HepG2 (cell line): ENCODE measurements around the gene WNK1. TPM values are rescaled to one million over a fixed set of nuclear protein-coding genes. Genes with fewer than 3 reads are reported as not detected.

Experiments
- CHD2 ChIP-seq: IDR thresholded peaks from 2 replicates; pipeline ENCODE4 v1.6.1; 2011; ENCODE audit warnings: low read depth, low read length, improper control_type of control experiment
- EED ChIP-seq: sonication (generic); formaldehyde crosslinking; IDR thresholded peaks from 2 replicates; pipeline ENCODE4 v1.5.0; 2020; ENCODE audit warnings: mild to moderate bottlenecking, missing genetic modification reagents
- FOSL2 ChIP-seq: sonication (generic); formaldehyde crosslinking; IDR thresholded peaks from 2 replicates; pipeline ENCODE4 v1.4.0; 2020; ENCODE audit warnings: missing genetic modification reagents
- FOXK1 ChIP-seq: sonication (generic); formaldehyde crosslinking; IDR thresholded peaks from 2 replicates; pipeline ENCODE4 v1.4.0; 2020; ENCODE audit warnings: low read depth, missing genetic modification reagents, borderline replicate concordance
- KAT8 ChIP-seq: IDR thresholded peaks from 2 replicates; pipeline ENCODE4 v1.6.1; 2016; ENCODE audit warnings: missing genetic modification reagents, missing compliant biosample characterization
- KLF16 ChIP-seq, 2 experiments: sonication (generic) in 1 of 2; formaldehyde crosslinking in 1 of 2; IDR thresholded peaks; 2 replicates each; pipeline versions ENCODE4 v1.6.1 to v1.8.0; 2016 to 2023; ENCODE audit warnings: missing genetic modification reagents in 2 of 2, missing compliant biosample characterization in 1 of 2
- MAFK ChIP-seq, 2 experiments: IDR thresholded peaks in 1 of 2; conservative IDR thresholded peaks in 1 of 2; 2 replicates each; pipeline ENCODE4 v1.6.1; 2011; ENCODE audit warnings: improper control_type of control experiment in 2 of 2, low read length in 2 of 2
- POLR2AphosphoS5 ChIP-seq: IDR thresholded peaks from 2 replicates; pipeline ENCODE4 v1.6.1; 2012; ENCODE audit warnings: low read depth, low read length
- SNAPC2 ChIP-seq: sonication (generic); formaldehyde crosslinking; IDR thresholded peaks from 2 replicates; pipeline ENCODE4 v1.8.1; 2022; ENCODE audit warnings: mild to moderate bottlenecking, missing genetic modification reagents
- TBP ChIP-seq: sonication (generic); formaldehyde crosslinking; IDR thresholded peaks from 2 replicates; pipeline ENCODE4 v1.5.0; 2020; ENCODE audit warnings: missing genetic modification reagents
- TGIF2 ChIP-seq: IDR thresholded peaks from 2 replicates; pipeline ENCODE4 v1.6.1; 2016; ENCODE audit warnings: control low read depth, missing compliant biosample characterization
- ZNF678 ChIP-seq: sonication (generic); formaldehyde crosslinking; IDR thresholded peaks from 2 replicates; pipeline ENCODE4 v1.4.0; 2020; ENCODE audit warnings: mild to moderate bottlenecking, missing genetic modification reagents
- polyA plus RNA-seq, 8 experiments: library from polyadenylated mRNA; depleted of rRNA in 3 of 8; stranded (reverse) in 7 of 8; unstranded in 1 of 8; fragments of >200 nt; fragmentation: Illumina TruSeq in 4 of 8; extraction: Trizol in 4 of 8; gene quantifications; 2 replicates each; pipeline versions ENCODE4 v1.2.1 to v1.2.3, GENCODE V29; 2011 to 2016; ENCODE audit warnings: low read depth in 4 of 8, missing spikeins in 1 of 8, mixed read lengths in 1 of 8; ENCODE audit not compliant: insufficient read depth in 1 of 8
- total RNA-seq, 5 experiments: library from RNA; depleted of rRNA; stranded (reverse); fragments of >200 nt; fragmentation: Illumina TruSeq; extraction: Trizol; gene quantifications; 2 replicates each; pipeline ENCODE4 v1.2.3, GENCODE V29; 2016; ENCODE audit warnings: low read depth in 1 of 5
- TF ChIP-seq, protein P1 (sequence below): sonication (generic); formaldehyde crosslinking; IDR thresholded peaks from 2 replicates; pipeline ENCODE4 v1.8.0; 2022; ENCODE audit warnings: mild to moderate bottlenecking, missing genetic modification reagents; ENCODE audit not compliant: insufficient replicate concordance
- TF ChIP-seq, protein P2 (sequence below): IDR thresholded peaks from 2 replicates; pipeline ENCODE4 v1.6.1; 2016; ENCODE audit warnings: missing compliant biosample characterization, missing genetic modification reagents, borderline replicate concordance
- TF ChIP-seq, protein P3 (sequence below): sonication (generic); formaldehyde crosslinking; IDR thresholded peaks from 2 replicates; pipeline ENCODE4 v1.5.1; 2020; ENCODE audit warnings: missing genetic modification reagents, mild to moderate bottlenecking, borderline replicate concordance
- TF ChIP-seq, protein P4 (sequence below): fragments of 450-650 bp; IDR thresholded peaks from 2 replicates; pipeline ENCODE4 v1.6.1; 2016
- TF ChIP-seq, protein P5 (sequence below): sonication (generic); formaldehyde crosslinking; IDR thresholded peaks from 2 replicates; pipeline ENCODE4 v1.8.0; 2022; ENCODE audit warnings: missing genetic modification reagents, mild to moderate bottlenecking, borderline replicate concordance
- TF ChIP-seq, protein P6 (sequence below): IDR thresholded peaks from 2 replicates; pipeline ENCODE4 v1.6.1; 2012; ENCODE audit warnings: inconsistent platforms
- TF ChIP-seq, protein P7 (sequence below): sonication (generic); formaldehyde crosslinking; IDR thresholded peaks from 2 replicates; pipeline ENCODE4 v1.4.0; 2020; ENCODE audit warnings: missing genetic modification reagents, mild to moderate bottlenecking, borderline replicate concordance

Gene WNK1
- total and polyA plus RNA-seq, 2 of the 13 experiments (the other 11 are each of a cell fraction or from before 2014, with no cell fraction given) = 31.1 to 54.8 TPM

DNA sequence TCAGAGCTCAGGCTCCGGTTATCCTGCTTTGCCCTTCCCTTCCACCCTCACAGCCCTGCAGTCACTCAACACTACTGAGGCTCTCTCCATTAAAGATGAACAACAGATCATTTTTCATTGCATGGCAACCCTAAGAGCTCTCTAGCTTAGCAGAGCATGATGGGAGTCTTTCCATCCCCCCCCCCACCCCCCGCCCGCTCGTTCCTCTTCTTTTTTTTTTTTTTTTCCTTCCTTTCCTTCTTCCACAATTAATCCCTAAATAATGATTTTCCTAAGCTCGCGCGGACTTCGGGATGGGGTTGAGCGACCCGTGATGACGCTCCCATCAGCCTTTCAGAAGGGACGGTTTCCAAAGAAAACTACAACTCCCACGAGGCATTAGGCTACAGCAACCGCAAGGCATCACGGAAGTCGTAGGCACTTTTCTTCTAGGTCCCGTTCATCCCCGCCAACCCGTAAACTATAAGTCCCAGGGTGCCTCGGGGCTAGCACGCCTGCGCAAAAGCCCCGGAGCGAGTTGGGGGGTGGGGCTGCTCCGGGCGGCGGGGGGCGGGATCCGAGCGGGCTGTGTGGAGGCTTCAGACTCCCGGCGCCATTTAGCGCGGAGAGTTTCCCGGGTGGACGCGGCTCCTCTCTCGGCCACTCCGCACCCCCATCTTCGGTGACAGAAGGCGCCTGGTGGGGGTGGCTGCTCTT, at the start of gene WNK1 (continued):
- TF ChIP-seq, protein P1, sequence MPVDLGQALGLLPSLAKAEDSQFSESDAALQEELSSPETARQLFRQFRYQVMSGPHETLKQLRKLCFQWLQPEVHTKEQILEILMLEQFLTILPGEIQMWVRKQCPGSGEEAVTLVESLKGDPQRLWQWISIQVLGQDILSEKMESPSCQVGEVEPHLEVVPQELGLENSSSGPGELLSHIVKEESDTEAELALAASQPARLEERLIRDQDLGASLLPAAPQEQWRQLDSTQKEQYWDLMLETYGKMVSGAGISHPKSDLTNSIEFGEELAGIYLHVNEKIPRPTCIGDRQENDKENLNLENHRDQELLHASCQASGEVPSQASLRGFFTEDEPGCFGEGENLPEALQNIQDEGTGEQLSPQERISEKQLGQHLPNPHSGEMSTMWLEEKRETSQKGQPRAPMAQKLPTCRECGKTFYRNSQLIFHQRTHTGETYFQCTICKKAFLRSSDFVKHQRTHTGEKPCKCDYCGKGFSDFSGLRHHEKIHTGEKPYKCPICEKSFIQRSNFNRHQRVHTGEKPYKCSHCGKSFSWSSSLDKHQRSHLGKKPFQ (CRISPR knock-in tag) = no peak
- TF ChIP-seq EED (CRISPR knock-in tag) = no peak
- 0 out of 2 replicates have a peak, but pooled peaks have one; percentile 22 for TF ChIP-seq KAT8
- peak; percentile 29; the same call in 1 of the 2 replicates for TF ChIP-seq FOSL2 (CRISPR knock-in tag)
- TF ChIP-seq, protein P2, sequence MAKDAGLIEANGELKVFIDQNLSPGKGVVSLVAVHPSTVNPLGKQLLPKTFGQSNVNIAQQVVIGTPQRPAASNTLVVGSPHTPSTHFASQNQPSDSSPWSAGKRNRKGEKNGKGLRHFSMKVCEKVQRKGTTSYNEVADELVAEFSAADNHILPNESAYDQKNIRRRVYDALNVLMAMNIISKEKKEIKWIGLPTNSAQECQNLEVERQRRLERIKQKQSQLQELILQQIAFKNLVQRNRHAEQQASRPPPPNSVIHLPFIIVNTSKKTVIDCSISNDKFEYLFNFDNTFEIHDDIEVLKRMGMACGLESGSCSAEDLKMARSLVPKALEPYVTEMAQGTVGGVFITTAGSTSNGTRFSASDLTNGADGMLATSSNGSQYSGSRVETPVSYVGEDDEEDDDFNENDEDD (CRISPR knock-in tag) = peak; percentile 12; the same call in 1 of the 2 replicates
- TF ChIP-seq CHD2 = peak; percentile 66
- TF ChIP-seq, protein P3, sequence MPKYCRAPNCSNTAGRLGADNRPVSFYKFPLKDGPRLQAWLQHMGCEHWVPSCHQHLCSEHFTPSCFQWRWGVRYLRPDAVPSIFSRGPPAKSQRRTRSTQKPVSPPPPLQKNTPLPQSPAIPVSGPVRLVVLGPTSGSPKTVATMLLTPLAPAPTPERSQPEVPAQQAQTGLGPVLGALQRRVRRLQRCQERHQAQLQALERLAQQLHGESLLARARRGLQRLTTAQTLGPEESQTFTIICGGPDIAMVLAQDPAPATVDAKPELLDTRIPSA (CRISPR knock-in tag) = no peak
- peak; percentile 47; the same call in 1 of the 2 replicates for TF ChIP-seq FOXK1 (CRISPR knock-in tag)
- TF ChIP-seq, protein P4, sequence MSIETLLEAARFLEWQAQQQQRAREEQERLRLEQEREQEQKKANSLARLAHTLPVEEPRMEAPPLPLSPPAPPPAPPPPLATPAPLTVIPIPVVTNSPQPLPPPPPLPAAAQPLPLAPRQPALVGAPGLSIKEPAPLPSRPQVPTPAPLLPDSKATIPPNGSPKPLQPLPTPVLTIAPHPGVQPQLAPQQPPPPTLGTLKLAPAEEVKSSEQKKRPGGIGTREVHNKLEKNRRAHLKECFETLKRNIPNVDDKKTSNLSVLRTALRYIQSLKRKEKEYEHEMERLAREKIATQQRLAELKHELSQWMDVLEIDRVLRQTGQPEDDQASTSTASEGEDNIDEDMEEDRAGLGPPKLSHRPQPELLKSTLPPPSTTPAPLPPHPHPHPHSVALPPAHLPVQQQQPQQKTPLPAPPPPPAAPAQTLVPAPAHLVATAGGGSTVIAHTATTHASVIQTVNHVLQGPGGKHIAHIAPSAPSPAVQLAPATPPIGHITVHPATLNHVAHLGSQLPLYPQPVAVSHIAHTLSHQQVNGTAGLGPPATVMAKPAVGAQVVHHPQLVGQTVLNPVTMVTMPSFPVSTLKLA = 0 out of 2 replicates have a peak, but pooled peaks have one; percentile 14
- TF ChIP-seq POLR2AphosphoS5 = peak; percentile 91
- TF ChIP-seq, protein P5, sequence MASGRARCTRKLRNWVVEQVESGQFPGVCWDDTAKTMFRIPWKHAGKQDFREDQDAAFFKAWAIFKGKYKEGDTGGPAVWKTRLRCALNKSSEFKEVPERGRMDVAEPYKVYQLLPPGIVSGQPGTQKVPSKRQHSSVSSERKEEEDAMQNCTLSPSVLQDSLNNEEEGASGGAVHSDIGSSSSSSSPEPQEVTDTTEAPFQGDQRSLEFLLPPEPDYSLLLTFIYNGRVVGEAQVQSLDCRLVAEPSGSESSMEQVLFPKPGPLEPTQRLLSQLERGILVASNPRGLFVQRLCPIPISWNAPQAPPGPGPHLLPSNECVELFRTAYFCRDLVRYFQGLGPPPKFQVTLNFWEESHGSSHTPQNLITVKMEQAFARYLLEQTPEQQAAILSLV (CRISPR knock-in tag) = 0 out of 2 replicates have a peak, but pooled peaks have one; percentile 6
- 0 out of 4 replicates have a peak, but pooled peaks of 1 of the 2 experiments have one; percentile 56 for TF ChIP-seq KLF16 (CRISPR knock-in tag; IDR thresholded peaks at IDR 0.05)
- no peak for TF ChIP-seq ZNF678 (CRISPR knock-in tag)
- TF ChIP-seq, protein P6, sequence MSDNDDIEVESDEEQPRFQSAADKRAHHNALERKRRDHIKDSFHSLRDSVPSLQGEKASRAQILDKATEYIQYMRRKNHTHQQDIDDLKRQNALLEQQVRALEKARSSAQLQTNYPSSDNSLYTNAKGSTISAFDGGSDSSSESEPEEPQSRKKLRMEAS = 0 out of 2 replicates have a peak, but pooled peaks have one; percentile 20
- TF ChIP-seq SNAPC2 (CRISPR knock-in tag) = no peak
- TF ChIP-seq, protein P7, sequence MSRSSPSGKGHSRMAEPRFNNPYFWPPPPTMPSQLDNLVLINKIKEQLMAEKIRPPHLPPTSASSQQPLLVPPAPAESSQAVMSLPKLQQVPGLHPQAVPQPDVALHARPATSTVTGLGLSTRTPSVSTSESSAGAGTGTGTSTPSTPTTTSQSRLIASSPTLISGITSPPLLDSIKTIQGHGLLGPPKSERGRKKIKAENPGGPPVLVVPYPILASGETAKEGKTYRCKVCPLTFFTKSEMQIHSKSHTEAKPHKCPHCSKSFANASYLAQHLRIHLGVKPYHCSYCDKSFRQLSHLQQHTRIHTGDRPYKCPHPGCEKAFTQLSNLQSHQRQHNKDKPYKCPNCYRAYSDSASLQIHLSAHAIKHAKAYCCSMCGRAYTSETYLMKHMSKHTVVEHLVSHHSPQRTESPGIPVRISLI (CRISPR knock-in tag) = 0 out of 2 replicates have a peak, but pooled peaks have one; percentile 26
- no peak for TF ChIP-seq MAFK (conservative IDR thresholded peaks at IDR 0.05 in 1 of 2, IDR thresholded peaks at IDR 0.05 in 1 of 2; ENCODE audit: low read length in 2 of 2)
- TF ChIP-seq TBP (CRISPR knock-in tag) = 0 out of 2 replicates have a peak, but pooled peaks have one; percentile 92
- peak; percentile 53; the same call in 1 of the 2 replicates for TF ChIP-seq TGIF2
